HEK293T (cell line): ENCODE data around the gene TNFSF4.

Experiments used
- BHLHE40 ChIP-seq: fragments of 450-650 bp; IDR thresholded peaks from 2 replicates; pipeline ENCODE4 v1.6.1; 2016; ENCODE audit warnings: mild to moderate bottlenecking, moderate library complexity, borderline replicate concordance
- FOXA1 ChIP-seq: fragments of 450-650 bp; IDR thresholded peaks from 2 replicates; pipeline ENCODE4 v1.6.1; 2016; ENCODE audit warnings: mild to moderate bottlenecking
- FOXM1 ChIP-seq: fragments of 450-650 bp; IDR thresholded peaks from 2 replicates; pipeline ENCODE4 v1.6.1; 2017; ENCODE audit warnings: mild to moderate bottlenecking, borderline replicate concordance
- HDGF ChIP-seq: fragments of 450-650 bp; IDR thresholded peaks from 2 replicates; pipeline ENCODE4 v1.6.1; 2017; ENCODE audit warnings: antibody characterized with exemption, borderline replicate concordance
- L3MBTL2 ChIP-seq: fragments of 450-650 bp; conservative IDR thresholded peaks from 2 replicates; pipeline ENCODE4 v1.6.1; 2016; ENCODE audit warnings: mild to moderate bottlenecking
- NFRKB ChIP-seq: fragments of 450-650 bp; IDR thresholded peaks from 2 replicates; pipeline ENCODE4 v1.6.1; 2016; ENCODE audit warnings: mild to moderate bottlenecking, moderate library complexity
- PKNOX1 ChIP-seq: fragments of 450-650 bp; IDR thresholded peaks from 2 replicates; pipeline ENCODE4 v1.6.1; 2016
- SP1 ChIP-seq: fragments of 450-650 bp; IDR thresholded peaks from 2 replicates; pipeline ENCODE4 v1.6.1; 2017
- SUZ12 ChIP-seq: fragments of 450-650 bp; IDR thresholded peaks from 2 replicates; pipeline ENCODE4 v1.6.1; 2016; ENCODE audit warnings: mild to moderate bottlenecking
- TARDBP ChIP-seq: fragments of 450-650 bp; IDR thresholded peaks from 2 replicates; pipeline ENCODE4 v1.6.1; 2016

GRCh38 chr1:173168941-173169340 lies 38.2 kb downstream of the TNFSF4 start:
- TF ChIP-seq TARDBP (no peak), PKNOX1 (no peak), HDGF (no peak), BHLHE40 (no peak), NFRKB (no peak), SUZ12 (no peak), L3MBTL2 (no peak), FOXA1 (no peak), SP1 (no peak), FOXM1 (no peak)
